GM20000 (cell line): ENCODE data around the gene VWCE.

ENCODE experiments used
- DNase-seq: peaks from one replicate; pipeline ENCODE4 v3.0.0; 2012; ENCODE audit warnings: low spot score
- CTCF ChIP-seq: IDR thresholded peaks from 2 replicates; pipeline ENCODE4 v1.5.1; 2012; ENCODE audit warnings: mild to moderate bottlenecking, control low read depth; ENCODE audit errors: extremely low read depth, missing control alignments

Gene VWCE

GRCh38 chr11:61303725-61304124, 8.6 kb upstream of the VWCE start:
- no peak for TF ChIP-seq CTCF
- DNase-seq = no peak

- no peak for TF ChIP-seq CTCF
- DNase-seq = no peak
These were observed 7.4 kb upstream of the VWCE start for GRCh38 chr11:61302550-61302949.

GRCh38 chr11:61298663-61299244, 3.6 kb upstream of the VWCE start:
- no peak for DNase-seq
- no peak for TF ChIP-seq CTCF

GRCh38 chr11:61297746-61298145, 2.6 kb upstream of the VWCE start:
- no peak for DNase-seq

GRCh38 chr11:61297341-61297740, 2.2 kb upstream of the VWCE start:
- DNase-seq = no peak
- no peak for TF ChIP-seq CTCF

More at GRCh38 chr11:61297746-61298145, 2.6 kb upstream of the VWCE start:
- no peak for TF ChIP-seq CTCF

- TF ChIP-seq CTCF = no peak
- peak; percentile 18 for DNase-seq
These were observed 445 bp upstream of the VWCE start for GRCh38 chr11:61295596-61295926.

GRCh38 chr11:61293867-61294716, 1.0 kb downstream of the VWCE start:
- DNase-seq = peak; percentile 79
- no peak for TF ChIP-seq CTCF
